Measurements from ENCODE around the gene ARHGEF37. TPM values are rescaled to one million over a fixed set of nuclear protein-coding genes. Genes with fewer than 3 reads are reported as not detected.
"Not testable (repeated sequence)": the region's sequence is repeated elsewhere in the genome, so short reads cannot be mapped to it uniquely, and the experiment has no call there.

The ARHGEF37 gene
- total RNA-seq, 2 experiments from 2014 or later, result 1.4 TPM; not detected in 1

DNA sequence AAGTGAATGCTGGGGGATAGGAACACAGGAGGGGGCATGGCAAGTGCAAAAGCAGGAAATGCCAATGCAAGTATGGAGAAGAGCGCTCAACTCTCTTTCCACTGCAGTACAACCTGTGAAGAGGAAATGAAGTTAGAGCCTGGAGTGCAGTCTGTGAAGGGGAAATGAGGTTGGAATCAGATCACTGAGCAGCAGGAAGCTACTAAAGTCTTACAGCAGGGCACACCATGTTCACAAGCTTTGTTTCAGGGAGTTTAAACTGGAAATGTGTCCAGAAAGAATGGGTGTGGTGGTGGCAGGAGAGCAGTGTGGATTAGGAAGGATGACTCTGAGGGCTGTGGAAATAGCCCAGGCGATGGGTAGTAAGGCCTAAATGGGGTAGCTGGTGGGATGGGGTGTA lies 15.4 kb downstream of the ARHGEF37 start:
- intact Hi-C loops (cut with micrococcal nuclease; ENCODE audit: unreplicated experiment), result no loop called here
- H3K9me3 ChIP-seq (ENCODE audit: low read length), result no peaks in the 10 kb centered on the region
- no peaks in the 10 kb centered on the region for H3K36me3 ChIP-seq (ENCODE audit: insufficient read depth, low read length)
- H2AFZ ChIP-seq (ENCODE audit: low read length), result peak overlapping the region; percentile 60; the same call in 1 of the 2 replicates
- TF ChIP-seq, protein P1, sequence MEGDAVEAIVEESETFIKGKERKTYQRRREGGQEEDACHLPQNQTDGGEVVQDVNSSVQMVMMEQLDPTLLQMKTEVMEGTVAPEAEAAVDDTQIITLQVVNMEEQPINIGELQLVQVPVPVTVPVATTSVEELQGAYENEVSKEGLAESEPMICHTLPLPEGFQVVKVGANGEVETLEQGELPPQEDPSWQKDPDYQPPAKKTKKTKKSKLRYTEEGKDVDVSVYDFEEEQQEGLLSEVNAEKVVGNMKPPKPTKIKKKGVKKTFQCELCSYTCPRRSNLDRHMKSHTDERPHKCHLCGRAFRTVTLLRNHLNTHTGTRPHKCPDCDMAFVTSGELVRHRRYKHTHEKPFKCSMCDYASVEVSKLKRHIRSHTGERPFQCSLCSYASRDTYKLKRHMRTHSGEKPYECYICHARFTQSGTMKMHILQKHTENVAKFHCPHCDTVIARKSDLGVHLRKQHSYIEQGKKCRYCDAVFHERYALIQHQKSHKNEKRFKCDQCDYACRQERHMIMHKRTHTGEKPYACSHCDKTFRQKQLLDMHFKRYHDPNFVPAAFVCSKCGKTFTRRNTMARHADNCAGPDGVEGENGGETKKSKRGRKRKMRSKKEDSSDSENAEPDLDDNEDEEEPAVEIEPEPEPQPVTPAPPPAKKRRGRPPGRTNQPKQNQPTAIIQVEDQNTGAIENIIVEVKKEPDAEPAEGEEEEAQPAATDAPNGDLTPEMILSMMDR (conservative IDR thresholded peaks at IDR 0.05; ENCODE audit: low read length), result no peak
- TF ChIP-seq EZH2phosphoT487 (IDR thresholded peaks at IDR 0.05; ENCODE audit: borderline replicate concordance, low read depth, low read length), result no peak
- no peak overlapping the region for H3K27ac ChIP-seq (ENCODE audit: low read depth, low read length, poor library complexity, severe bottlenecking)
- CTCF ChIA-PET (ENCODE audit: unreplicated experiment), result interaction anchor here (0.6 to 1.6 kb wide), 3 partner anchors 9 to 85 kb away, joined by 3 to 6 read pairs (median 3); no protein-coding TSS in a partner anchor
- no peaks in the 10 kb centered on the region for H3K79me2 ChIP-seq (ENCODE audit: insufficient read depth, low read depth, low read length)
- peaks cover 24% of the 10 kb centered on the region for H3K4me1 ChIP-seq (ENCODE audit: insufficient read depth, low read length, poor library complexity, severe bottlenecking)
- peak; percentile 37 for DNase-seq (ENCODE audit: low spot score)
- H3K4me2 ChIP-seq (ENCODE audit: low read length), result peak overlapping the region; percentile 28; the same call in 1 of the 2 replicates
- H3K4me3 ChIP-seq (ENCODE audit: low read depth, low read length, poor library complexity, severe bottlenecking), result no peak overlapping the region
- H3K9me2 ChIP-seq (ENCODE audit: insufficient read depth, low read length), result no peaks in the 10 kb centered on the region
- POLR2A ChIA-PET, result interaction anchor here (0.6 to 2.4 kb wide), 11 partner anchors 8 to 1815 kb away, joined by 3 to 12 read pairs (median 4); partner anchors contain the start of gene GRPEL2
- no TSS peak for BruUV-seq (replicated peaks)
- no peaks in the 10 kb centered on the region for H4K20me1 ChIP-seq (ENCODE audit: insufficient read depth, low read length)

GRCh38 chr5:149597618-149598017 lies 16.3 kb downstream of the ARHGEF37 start:
- ChIA-PET POLR2A (interaction anchor here (0.7 to 2.4 kb wide), 7 partner anchors 8 to 1157 kb away, joined by 3 to 12 read pairs (median 3); partner anchors contain the start of gene GRPEL2), CTCF (ENCODE audit: unreplicated experiment) (interaction anchor here (1.6 kb wide), 1 partner anchor 10 kb away, joined by 6 read pairs; no protein-coding TSS in a partner anchor)
- intact Hi-C loops (cut with micrococcal nuclease; ENCODE audit: unreplicated experiment), result no loop called here
- Histone ChIP-seq H3K79me2 (ENCODE audit: insufficient read depth, low read depth, low read length) (no peaks in the 10 kb centered on the region), H3K9me2 (ENCODE audit: insufficient read depth, low read length) (no peaks in the 10 kb centered on the region), H3K4me2 (ENCODE audit: low read length) (no peak overlapping the region), H2AFZ (ENCODE audit: low read length) (no peak overlapping the region), H3K27ac (ENCODE audit: low read depth, low read length, poor library complexity, severe bottlenecking) (no peak overlapping the region), H4K20me1 (ENCODE audit: insufficient read depth, low read length) (no peaks in the 10 kb centered on the region), H3K4me3 (ENCODE audit: low read depth, low read length, poor library complexity, severe bottlenecking) (no peak overlapping the region), H3K4me1 (ENCODE audit: insufficient read depth, low read length, poor library complexity, severe bottlenecking) (peaks cover 25% of the 10 kb centered on the region), H3K9me3 (ENCODE audit: low read length) (no peaks in the 10 kb centered on the region), H3K36me3 (ENCODE audit: insufficient read depth, low read length) (no peaks in the 10 kb centered on the region)
- BruUV-seq (replicated peaks), result no TSS peak
- TF ChIP-seq EZH2phosphoT487 (IDR thresholded peaks at IDR 0.05; ENCODE audit: borderline replicate concordance, low read depth, low read length), result no peak
- TF ChIP-seq, protein P1 (conservative IDR thresholded peaks at IDR 0.05; ENCODE audit: low read length), result no peak
- no peak for DNase-seq (ENCODE audit: low spot score)

DNA sequence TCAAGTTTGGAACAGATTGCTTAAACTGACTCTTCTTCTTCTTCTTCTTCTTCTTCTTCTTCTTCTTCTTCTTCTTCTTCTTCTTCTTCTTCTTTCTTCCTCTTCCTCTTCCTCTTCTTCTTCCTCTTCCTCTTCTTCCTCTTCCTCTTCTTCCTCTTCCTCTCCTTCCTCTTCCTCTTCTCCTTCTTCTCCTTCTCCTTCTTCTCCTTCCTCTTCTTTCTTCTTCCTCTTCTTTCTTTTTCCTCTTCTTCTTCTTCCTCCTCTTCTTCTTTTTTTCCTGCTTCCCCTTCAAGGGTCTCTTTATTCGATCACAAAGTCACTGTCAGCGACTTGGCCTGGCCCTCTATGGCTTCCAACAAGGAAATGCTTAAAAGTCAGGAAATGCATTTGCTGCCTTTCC lies 16.9 kb downstream of the ARHGEF37 start:
- CTCF ChIA-PET (ENCODE audit: unreplicated experiment); H3K27ac ChIP-seq (ENCODE audit: low read depth, low read length, poor library complexity, severe bottlenecking); DNase-seq (ENCODE audit: low spot score); BruUV-seq (replicated peaks); intact Hi-C loops (cut with micrococcal nuclease; ENCODE audit: unreplicated experiment); H4K20me1 ChIP-seq (ENCODE audit: insufficient read depth, low read length); H2AFZ ChIP-seq (ENCODE audit: low read length); H3K9me2 ChIP-seq (ENCODE audit: insufficient read depth, low read length); H3K36me3 ChIP-seq (ENCODE audit: insufficient read depth, low read length); H3K4me2 ChIP-seq (ENCODE audit: low read length); H3K4me3 ChIP-seq (ENCODE audit: low read depth, low read length, poor library complexity, severe bottlenecking); H3K9me3 ChIP-seq (ENCODE audit: low read length); H3K79me2 ChIP-seq (ENCODE audit: insufficient read depth, low read depth, low read length): not testable (repeated sequence)
- POLR2A ChIA-PET, result interaction anchor here (0.6 to 1.0 kb wide), 4 partner anchors 15 to 1157 kb away, joined by 3 to 5 read pairs (median 3); no protein-coding TSS in a partner anchor
- peaks cover 25% of the 10 kb centered on the region for H3K4me1 ChIP-seq (ENCODE audit: insufficient read depth, low read length, poor library complexity, severe bottlenecking)

Data from OCI-LY7 (cell line).